ENCODE results near the gene CORO2A.

Gene CORO2A

DNA sequence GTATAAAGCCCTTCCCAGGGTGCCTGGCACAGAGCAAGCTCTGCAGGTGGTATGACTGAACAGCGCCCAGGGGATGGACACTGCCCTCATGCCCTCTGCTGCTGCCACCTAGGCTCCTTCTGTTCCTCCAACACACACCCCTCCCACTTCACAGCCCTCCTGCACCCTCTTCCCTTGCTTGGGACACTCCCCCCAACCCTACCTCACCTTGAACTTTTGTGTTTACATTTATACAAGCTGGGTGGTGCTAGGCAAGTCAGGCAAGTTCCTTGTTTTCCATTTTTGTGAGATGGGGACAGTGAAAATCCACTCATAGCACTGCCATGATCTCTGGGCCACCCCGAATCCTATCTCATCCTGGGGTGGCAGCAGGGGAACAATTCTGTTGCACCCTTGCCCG lies 18.8 kb upstream of the CORO2A start:
- Histone ChIP-seq H3K36me3 (ENCODE audit: control insufficient read depth, low read length) (no peaks in the 10 kb centered on the region), H3K9me2 (replicated peaks; ENCODE audit: control insufficient read depth, low read length) (no peaks in the 10 kb centered on the region), H4K20me1 (ENCODE audit: control insufficient read depth, insufficient read depth, low read depth, low read length) (no peaks in the 10 kb centered on the region), H3K79me2 (ENCODE audit: control insufficient read depth, low read length) (no peaks in the 10 kb centered on the region), H3K4me3 (ENCODE audit: low read length) (no peak overlapping the region), H3K9me3 (ENCODE audit: control insufficient read depth, insufficient read depth, low read length) (no peaks in the 10 kb centered on the region), H3K4me2 (ENCODE audit: low read length) (no peak overlapping the region), H3K27ac (ENCODE audit: low read depth, low read length) (no peak overlapping the region), H3F3A (ENCODE audit: control insufficient read depth, insufficient read depth) (peaks cover 4% of the 10 kb centered on the region; the same call in 1 of the 2 replicates), H3K4me1 (ENCODE audit: control insufficient read depth, low read length) (peaks cover 3% of the 10 kb centered on the region), H3K27me3 (ENCODE audit: control insufficient read depth, low read length) (no peaks in the 10 kb centered on the region)
- no peak for TF ChIP-seq EZH2phosphoT487 (IDR thresholded peaks at IDR 0.05; ENCODE audit: borderline replicate concordance, low read length)
- TF ChIP-seq, protein P1, sequence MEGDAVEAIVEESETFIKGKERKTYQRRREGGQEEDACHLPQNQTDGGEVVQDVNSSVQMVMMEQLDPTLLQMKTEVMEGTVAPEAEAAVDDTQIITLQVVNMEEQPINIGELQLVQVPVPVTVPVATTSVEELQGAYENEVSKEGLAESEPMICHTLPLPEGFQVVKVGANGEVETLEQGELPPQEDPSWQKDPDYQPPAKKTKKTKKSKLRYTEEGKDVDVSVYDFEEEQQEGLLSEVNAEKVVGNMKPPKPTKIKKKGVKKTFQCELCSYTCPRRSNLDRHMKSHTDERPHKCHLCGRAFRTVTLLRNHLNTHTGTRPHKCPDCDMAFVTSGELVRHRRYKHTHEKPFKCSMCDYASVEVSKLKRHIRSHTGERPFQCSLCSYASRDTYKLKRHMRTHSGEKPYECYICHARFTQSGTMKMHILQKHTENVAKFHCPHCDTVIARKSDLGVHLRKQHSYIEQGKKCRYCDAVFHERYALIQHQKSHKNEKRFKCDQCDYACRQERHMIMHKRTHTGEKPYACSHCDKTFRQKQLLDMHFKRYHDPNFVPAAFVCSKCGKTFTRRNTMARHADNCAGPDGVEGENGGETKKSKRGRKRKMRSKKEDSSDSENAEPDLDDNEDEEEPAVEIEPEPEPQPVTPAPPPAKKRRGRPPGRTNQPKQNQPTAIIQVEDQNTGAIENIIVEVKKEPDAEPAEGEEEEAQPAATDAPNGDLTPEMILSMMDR (IDR thresholded peaks at IDR 0.05; ENCODE audit: low read depth, low read length, poor library complexity, severe bottlenecking), result no peak

GRCh38 chr9:98210435-98210834 lies 18.0 kb upstream of the CORO2A start:
- peaks cover 4% of the 10 kb centered on the region; the same call in 1 of the 2 replicates for H3F3A ChIP-seq (ENCODE audit: control insufficient read depth, insufficient read depth)
- H3K4me1 ChIP-seq (ENCODE audit: control insufficient read depth, low read length), result peaks cover 11% of the 10 kb centered on the region
- no peaks in the 10 kb centered on the region for H4K20me1 ChIP-seq (ENCODE audit: control insufficient read depth, insufficient read depth, low read depth, low read length)
- no peaks in the 10 kb centered on the region for H3K9me3 ChIP-seq (ENCODE audit: control insufficient read depth, insufficient read depth, low read length)
- no peaks in the 10 kb centered on the region for H3K36me3 ChIP-seq (ENCODE audit: control insufficient read depth, low read length)
- H3K27me3 ChIP-seq (ENCODE audit: control insufficient read depth, low read length), result peaks cover 1% of the 10 kb centered on the region; the same call in 1 of the 2 replicates
- H3K79me2 ChIP-seq (ENCODE audit: control insufficient read depth, low read length), result no peaks in the 10 kb centered on the region
- H3K4me3 ChIP-seq (ENCODE audit: low read length), result no peak overlapping the region
- H3K9me2 ChIP-seq (replicated peaks; ENCODE audit: control insufficient read depth, low read length), result no peaks in the 10 kb centered on the region
- H3K27ac ChIP-seq (ENCODE audit: low read depth, low read length), result no peak overlapping the region
- no peak for TF ChIP-seq EZH2phosphoT487 (IDR thresholded peaks at IDR 0.05; ENCODE audit: borderline replicate concordance, low read length)
- TF ChIP-seq, protein P1 (IDR thresholded peaks at IDR 0.05; ENCODE audit: low read depth, low read length, poor library complexity, severe bottlenecking), result no peak
- H3K4me2 ChIP-seq (ENCODE audit: low read length), result no peak overlapping the region

DNA sequence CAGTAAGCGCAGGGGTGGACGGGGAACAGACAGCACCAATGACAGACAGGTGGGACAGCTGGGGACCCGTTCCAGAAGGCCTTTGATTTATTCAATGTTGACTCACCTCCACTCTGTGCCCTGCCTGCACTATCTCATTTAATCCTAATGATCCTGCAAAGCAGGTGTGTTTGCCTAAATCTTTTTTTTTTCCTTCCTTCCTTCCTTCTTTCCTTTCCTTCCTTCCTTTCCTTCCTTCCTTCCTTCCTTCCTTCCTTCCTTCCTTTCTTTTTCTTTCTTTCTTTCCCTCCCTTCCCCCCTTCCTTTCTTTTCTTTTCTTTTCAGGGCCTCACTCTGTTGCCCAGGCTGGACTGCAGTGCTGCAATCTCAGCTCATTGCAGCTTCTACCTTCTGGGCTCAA lies 17.1 kb upstream of the CORO2A start:
- H3K4me1 ChIP-seq (ENCODE audit: control insufficient read depth, low read length), result peaks cover 11% of the 10 kb centered on the region
- H3K4me3 ChIP-seq (ENCODE audit: low read length), result no peak overlapping the region
- H3K79me2 ChIP-seq (ENCODE audit: control insufficient read depth, low read length), result no peaks in the 10 kb centered on the region
- TF ChIP-seq EZH2phosphoT487 (IDR thresholded peaks at IDR 0.05; ENCODE audit: borderline replicate concordance, low read length), result no peak
- TF ChIP-seq, protein P1 (IDR thresholded peaks at IDR 0.05; ENCODE audit: low read depth, low read length, poor library complexity, severe bottlenecking), result no peak
- no peaks in the 10 kb centered on the region for H4K20me1 ChIP-seq (ENCODE audit: control insufficient read depth, insufficient read depth, low read depth, low read length)
- H3K9me2 ChIP-seq (replicated peaks; ENCODE audit: control insufficient read depth, low read length), result no peaks in the 10 kb centered on the region
- H3K4me2 ChIP-seq (ENCODE audit: low read length), result no peak overlapping the region
- no peaks in the 10 kb centered on the region for H3K36me3 ChIP-seq (ENCODE audit: control insufficient read depth, low read length)
- no peak overlapping the region for H3K27ac ChIP-seq (ENCODE audit: low read depth, low read length)
- peaks cover 4% of the 10 kb centered on the region; the same call in 1 of the 2 replicates for H3F3A ChIP-seq (ENCODE audit: control insufficient read depth, insufficient read depth)
- peaks cover 5% of the 10 kb centered on the region for H3K27me3 ChIP-seq (ENCODE audit: control insufficient read depth, low read length)
- no peaks in the 10 kb centered on the region for H3K9me3 ChIP-seq (ENCODE audit: control insufficient read depth, insufficient read depth, low read length)
